ENCODE measurements around the gene HECTD1. TPM values are rescaled to one million over a fixed set of nuclear protein-coding genes. Genes with fewer than 3 reads are reported as not detected.

The HECTD1 gene
- total RNA-seq, 2 experiments from 2014 or later = 90.3 to 126 TPM

- Histone ChIP-seq H3K27ac (ENCODE audit: low read depth, low read length, poor library complexity, severe bottlenecking) (no peak overlapping the region), H2AFZ (ENCODE audit: low read length) (no peak overlapping the region), H3K9me2 (ENCODE audit: insufficient read depth, low read length) (no peaks in the 10 kb centered on the region), H4K20me1 (ENCODE audit: insufficient read depth, low read length) (no peaks in the 10 kb centered on the region), H3K4me2 (ENCODE audit: low read length) (no peak overlapping the region), H3K4me3 (ENCODE audit: low read depth, low read length, poor library complexity, severe bottlenecking) (no peak overlapping the region), H3K9me3 (ENCODE audit: low read length) (no peaks in the 10 kb centered on the region), H3K79me2 (ENCODE audit: insufficient read depth, low read depth, low read length) (no peaks in the 10 kb centered on the region), H3K4me1 (ENCODE audit: insufficient read depth, low read length, poor library complexity, severe bottlenecking) (no peaks in the 10 kb centered on the region), H3K36me3 (ENCODE audit: insufficient read depth, low read length) (peaks cover 89% of the 10 kb centered on the region)
- TSS peak; percentile 34 for BruUV-seq (replicated peaks)
- no peak for DNase-seq (ENCODE audit: low spot score)
- intact Hi-C loops (cut with micrococcal nuclease; ENCODE audit: unreplicated experiment) = no loop called here
- ChIA-PET POLR2A (interaction anchor here (1.0 to 1.5 kb wide), 3 partner anchors 8 to 45 kb away, joined by 3 read pairs; no protein-coding TSS in a partner anchor), CTCF (ENCODE audit: unreplicated experiment) (no interaction called here)
- TF ChIP-seq CTCF (conservative IDR thresholded peaks at IDR 0.05; ENCODE audit: low read length) (no peak), EZH2phosphoT487 (IDR thresholded peaks at IDR 0.05; ENCODE audit: borderline replicate concordance, low read depth, low read length) (no peak)
Observed at GRCh38 chr14:31173120-31173837, 34.3 kb downstream of the HECTD1 start.

DNA sequence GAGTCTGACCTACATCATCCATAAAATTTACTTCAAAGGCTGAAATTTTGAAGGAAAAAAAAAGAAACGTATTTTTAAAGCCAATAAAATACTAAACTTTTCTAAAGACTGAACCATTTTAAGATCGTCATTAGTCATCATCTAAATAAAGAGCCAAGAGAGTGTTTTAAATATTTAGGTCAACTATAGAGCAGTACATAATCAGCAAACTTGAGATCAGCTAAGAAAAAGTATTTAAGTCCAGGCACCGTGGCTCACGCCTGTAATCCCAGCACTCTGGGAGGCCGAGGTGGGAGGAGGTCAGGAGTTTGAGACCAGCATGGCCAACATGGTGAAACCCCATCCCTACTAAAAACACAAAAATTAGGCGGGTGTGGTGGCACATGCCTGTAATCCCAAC is 35.5 kb downstream of the HECTD1 start:
- Histone ChIP-seq H3K4me3 (ENCODE audit: low read depth, low read length, poor library complexity, severe bottlenecking) (no peak overlapping the region), H3K79me2 (ENCODE audit: insufficient read depth, low read depth, low read length) (no peaks in the 10 kb centered on the region), H3K9me3 (ENCODE audit: low read length) (no peaks in the 10 kb centered on the region), H3K27ac (ENCODE audit: low read depth, low read length, poor library complexity, severe bottlenecking) (no peak overlapping the region), H3K36me3 (ENCODE audit: insufficient read depth, low read length) (peaks cover 89% of the 10 kb centered on the region), H2AFZ (ENCODE audit: low read length) (no peak overlapping the region), H3K4me2 (ENCODE audit: low read length) (no peak overlapping the region), H4K20me1 (ENCODE audit: insufficient read depth, low read length) (no peaks in the 10 kb centered on the region), H3K9me2 (ENCODE audit: insufficient read depth, low read length) (no peaks in the 10 kb centered on the region), H3K4me1 (ENCODE audit: insufficient read depth, low read length, poor library complexity, severe bottlenecking) (no peaks in the 10 kb centered on the region)
- DNase-seq (ENCODE audit: low spot score) = no peak
- no peak for TF ChIP-seq CTCF (conservative IDR thresholded peaks at IDR 0.05; ENCODE audit: low read length)
- no peak for TF ChIP-seq EZH2phosphoT487 (IDR thresholded peaks at IDR 0.05; ENCODE audit: borderline replicate concordance, low read depth, low read length)
- CTCF ChIA-PET (ENCODE audit: unreplicated experiment) = no interaction called here
- POLR2A ChIA-PET = interaction anchor here (0.6 kb wide), 1 partner anchor 272 kb away, joined by 4 read pairs; no protein-coding TSS in a partner anchor
- intact Hi-C loops (cut with micrococcal nuclease; ENCODE audit: unreplicated experiment) = no loop called here
- no TSS peak for BruUV-seq (replicated peaks)

GRCh38 chr14:31170411-31170810 is 37.2 kb downstream of the HECTD1 start:
- intact Hi-C loops (cut with micrococcal nuclease; ENCODE audit: unreplicated experiment) = no loop called here
- CTCF ChIA-PET (ENCODE audit: unreplicated experiment) = no interaction called here
- Histone ChIP-seq H3K4me1 (ENCODE audit: insufficient read depth, low read length, poor library complexity, severe bottlenecking) (no peaks in the 10 kb centered on the region), H3K4me2 (ENCODE audit: low read length) (no peak overlapping the region), H3K9me3 (ENCODE audit: low read length) (no peaks in the 10 kb centered on the region), H4K20me1 (ENCODE audit: insufficient read depth, low read length) (no peaks in the 10 kb centered on the region), H3K79me2 (ENCODE audit: insufficient read depth, low read depth, low read length) (no peaks in the 10 kb centered on the region), H3K27ac (ENCODE audit: low read depth, low read length, poor library complexity, severe bottlenecking) (no peak overlapping the region), H3K36me3 (ENCODE audit: insufficient read depth, low read length) (peaks cover 95% of the 10 kb centered on the region), H3K4me3 (ENCODE audit: low read depth, low read length, poor library complexity, severe bottlenecking) (no peak overlapping the region), H2AFZ (ENCODE audit: low read length) (no peak overlapping the region), H3K9me2 (ENCODE audit: insufficient read depth, low read length) (no peaks in the 10 kb centered on the region)
- TF ChIP-seq EZH2phosphoT487 (IDR thresholded peaks at IDR 0.05; ENCODE audit: borderline replicate concordance, low read depth, low read length) (no peak), CTCF (conservative IDR thresholded peaks at IDR 0.05; ENCODE audit: low read length) (no peak)
- POLR2A ChIA-PET = interaction anchor here (0.6 to 1.5 kb wide), 7 partner anchors 10 to 212 kb away, joined by 3 to 7 read pairs (median 3); partner anchors contain the start of gene STRN3
- DNase-seq (ENCODE audit: low spot score) = no peak
- no TSS peak for BruUV-seq (replicated peaks)
